CD4-positive, alpha-beta T cell treated with Interleukin-17A for 1 hour (primary cell): ENCODE results near the gene CFAP43.

Experiments
- DNase-seq: peaks from one replicate; pipeline ENCODE4 v3.0.0-alpha.2; 2020

Gene CFAP43, protein sequence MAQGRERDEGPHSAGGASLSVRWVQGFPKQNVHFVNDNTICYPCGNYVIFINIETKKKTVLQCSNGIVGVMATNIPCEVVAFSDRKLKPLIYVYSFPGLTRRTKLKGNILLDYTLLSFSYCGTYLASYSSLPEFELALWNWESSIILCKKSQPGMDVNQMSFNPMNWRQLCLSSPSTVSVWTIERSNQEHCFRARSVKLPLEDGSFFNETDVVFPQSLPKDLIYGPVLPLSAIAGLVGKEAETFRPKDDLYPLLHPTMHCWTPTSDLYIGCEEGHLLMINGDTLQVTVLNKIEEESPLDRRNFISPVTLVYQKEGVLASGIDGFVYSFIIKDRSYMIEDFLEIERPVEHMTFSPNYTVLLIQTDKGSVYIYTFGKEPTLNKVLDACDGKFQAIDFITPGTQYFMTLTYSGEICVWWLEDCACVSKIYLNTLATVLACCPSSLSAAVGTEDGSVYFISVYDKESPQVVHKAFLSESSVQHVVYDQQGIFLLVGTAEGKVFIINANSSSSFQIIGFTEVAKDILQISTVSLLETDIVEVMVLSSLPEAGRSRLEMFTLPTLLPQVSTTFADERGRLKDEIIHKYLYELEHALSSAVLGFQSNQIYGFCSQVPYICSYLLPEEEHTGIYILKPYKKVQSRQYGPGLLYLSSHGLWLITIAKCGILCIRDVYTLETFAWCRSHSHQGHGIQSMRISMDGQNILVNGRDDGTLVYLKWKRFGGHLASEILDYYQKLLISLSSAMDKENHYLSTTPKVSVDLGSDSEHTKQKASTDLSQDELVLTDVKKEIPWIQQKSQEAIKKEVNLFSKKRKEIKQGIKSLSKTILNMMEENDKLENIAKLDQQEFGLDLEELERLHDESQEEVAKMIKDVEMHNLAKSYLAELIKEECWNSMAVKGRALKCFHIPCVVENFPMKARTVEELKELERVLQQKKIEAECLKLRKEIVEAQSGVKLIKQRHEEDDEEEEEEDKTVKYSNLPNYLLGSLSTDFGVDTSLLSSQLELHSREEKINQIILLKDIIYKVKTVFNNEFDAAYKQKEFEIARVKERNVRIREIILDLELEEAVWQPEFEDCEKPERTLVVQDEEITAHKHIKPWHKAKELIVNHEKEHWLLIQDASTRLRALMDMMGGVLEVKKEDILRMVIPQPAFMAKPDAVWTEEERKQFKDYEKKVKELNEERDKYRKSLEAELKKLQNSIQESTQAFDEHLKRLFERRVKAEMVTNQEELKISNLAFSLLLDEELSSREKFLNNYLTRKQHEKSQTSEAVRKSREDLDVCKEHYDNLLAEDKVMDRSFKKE (N-terminal part only)

DNA sequence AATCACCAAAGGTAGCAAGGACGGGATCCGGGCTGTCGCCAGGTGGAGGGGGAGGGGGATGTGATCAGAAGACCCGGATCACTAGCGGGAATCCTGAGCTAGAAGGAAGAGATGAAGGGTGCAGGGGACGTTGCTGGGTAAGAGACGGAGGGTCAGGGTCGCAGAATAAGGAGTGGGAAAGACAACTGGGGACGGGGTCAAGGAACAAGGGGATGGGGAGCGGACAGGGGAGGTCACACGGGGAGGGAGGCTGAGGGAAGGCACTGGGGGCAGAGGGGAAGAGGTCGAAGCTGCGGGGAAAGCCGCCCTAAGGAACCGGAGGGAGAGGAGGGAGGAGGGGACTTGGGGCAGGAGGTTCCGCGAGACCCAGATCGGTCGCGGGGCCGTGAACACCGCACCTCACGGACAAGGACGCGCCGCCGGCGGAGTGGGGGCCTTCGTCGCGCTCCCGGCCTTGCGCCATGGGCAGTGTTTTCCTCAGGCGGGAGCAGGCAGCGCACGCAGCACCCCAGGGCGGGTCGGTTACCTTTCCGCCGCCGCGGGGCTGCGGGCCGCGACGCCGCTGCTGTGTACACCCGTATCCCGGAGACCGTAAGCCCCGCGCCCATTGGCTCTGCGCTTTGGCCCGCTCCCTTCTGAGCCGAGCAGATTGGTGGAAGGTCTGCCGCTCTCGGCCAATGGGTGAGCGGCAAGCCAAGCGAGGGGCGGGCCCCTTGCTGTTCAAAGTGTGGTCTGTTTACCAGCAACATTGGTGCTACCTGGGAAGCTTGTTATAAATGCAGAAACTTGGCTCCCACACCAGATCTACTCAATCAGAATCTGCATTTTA, at the start of gene CFAP43:
Gene CFAP43, minus strand, starts transcription at position 581 of the 829 bp plus-strand sequence. Its CDS starts 118 bp downstream, at position 463.
- DNase-seq = peak; percentile 99

DNA sequence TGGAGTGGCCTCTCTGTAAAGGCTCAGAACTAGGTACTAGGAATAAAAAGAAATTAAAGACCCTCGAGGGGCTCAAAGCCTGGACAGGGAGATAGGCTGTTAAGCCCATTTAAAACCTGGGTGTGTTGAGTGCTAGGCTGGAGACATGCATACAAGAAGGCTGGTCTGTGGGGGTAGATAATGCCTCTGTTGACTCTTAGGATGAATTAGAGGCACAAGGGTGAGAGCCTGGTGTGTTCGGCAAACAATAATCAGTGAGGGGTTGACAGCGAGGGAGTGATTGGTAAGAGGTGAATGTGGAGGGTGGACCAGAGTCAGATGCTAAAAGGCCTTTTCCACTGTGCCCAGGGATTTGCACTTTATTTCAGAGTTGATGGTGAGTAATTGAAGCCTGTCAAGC, 49.5 kb upstream of the CFAP43 start:
- no peak for DNase-seq

DNA sequence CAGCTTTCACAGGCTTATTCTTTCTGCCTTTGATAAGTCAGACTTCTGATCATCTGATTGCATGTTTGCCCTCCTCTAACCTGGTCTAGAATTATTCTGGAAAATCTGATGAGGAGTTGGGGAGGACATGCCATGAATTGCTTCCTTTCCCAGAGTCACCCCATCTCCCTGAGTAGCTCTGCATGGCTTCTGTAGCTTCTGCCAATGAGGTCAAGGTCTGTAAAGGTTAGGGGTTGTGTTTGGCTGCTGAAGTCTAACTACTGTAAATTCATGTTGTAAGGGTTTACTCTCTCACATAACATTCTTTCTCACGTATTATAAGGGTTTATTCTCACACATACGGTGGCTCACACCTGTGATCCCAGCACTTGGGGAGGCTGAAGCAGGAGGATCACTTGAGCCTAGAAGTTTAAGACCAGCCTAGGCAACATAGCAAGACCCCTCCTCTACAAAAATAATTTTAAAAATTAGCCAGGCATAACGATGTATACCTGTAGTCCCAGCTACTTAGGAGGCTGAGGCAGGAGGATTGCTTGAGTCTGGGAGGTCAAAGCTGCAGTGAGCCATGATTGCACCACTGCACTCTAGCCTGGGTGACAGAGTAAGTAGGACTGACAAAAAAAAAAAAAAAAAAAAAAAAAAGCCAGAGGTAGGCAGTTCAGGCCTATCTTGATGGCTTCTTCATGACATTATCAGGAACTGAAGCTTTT, 47.5 kb upstream of the CFAP43 start:
- no peak for DNase-seq

DNA sequence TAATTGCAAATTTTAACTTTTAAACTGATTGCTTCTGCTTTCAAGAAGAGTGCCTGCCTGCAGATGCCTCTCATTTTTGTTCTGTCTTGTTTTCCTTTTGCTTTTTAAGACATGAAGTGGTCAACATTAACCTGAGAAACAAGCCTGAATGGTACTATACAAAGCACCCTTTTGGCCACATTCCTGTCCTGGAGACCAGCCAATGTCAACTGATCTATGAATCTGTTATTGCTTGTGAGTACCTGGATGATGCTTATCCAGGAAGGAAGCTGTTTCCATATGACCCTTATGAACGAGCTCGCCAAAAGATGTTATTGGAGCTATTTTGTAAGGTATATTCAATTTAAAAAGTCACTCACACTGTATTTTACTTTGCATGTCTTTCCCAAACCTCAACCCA, 45.6 kb upstream of the CFAP43 start:
- DNase-seq = no peak

DNA sequence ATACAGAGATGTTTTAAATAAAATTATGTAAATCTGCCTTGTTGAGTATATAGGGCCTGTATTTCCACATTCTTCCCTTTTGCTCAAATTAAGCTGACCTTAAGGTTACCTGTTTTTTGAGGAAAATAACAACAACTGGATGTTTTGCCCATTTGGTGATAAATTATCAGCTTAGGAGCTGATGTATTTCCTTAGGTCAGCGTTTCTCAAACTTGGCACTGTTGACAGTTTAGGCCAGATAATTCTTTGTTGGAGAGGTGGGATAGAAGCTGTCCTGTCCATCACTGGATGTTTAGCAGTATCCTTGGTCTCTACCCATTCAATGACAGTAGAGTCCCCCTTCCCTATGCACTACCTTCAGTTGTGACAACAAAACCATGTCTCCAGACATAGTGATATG, 44.0 kb upstream of the CFAP43 start:
- no peak for DNase-seq

DNA sequence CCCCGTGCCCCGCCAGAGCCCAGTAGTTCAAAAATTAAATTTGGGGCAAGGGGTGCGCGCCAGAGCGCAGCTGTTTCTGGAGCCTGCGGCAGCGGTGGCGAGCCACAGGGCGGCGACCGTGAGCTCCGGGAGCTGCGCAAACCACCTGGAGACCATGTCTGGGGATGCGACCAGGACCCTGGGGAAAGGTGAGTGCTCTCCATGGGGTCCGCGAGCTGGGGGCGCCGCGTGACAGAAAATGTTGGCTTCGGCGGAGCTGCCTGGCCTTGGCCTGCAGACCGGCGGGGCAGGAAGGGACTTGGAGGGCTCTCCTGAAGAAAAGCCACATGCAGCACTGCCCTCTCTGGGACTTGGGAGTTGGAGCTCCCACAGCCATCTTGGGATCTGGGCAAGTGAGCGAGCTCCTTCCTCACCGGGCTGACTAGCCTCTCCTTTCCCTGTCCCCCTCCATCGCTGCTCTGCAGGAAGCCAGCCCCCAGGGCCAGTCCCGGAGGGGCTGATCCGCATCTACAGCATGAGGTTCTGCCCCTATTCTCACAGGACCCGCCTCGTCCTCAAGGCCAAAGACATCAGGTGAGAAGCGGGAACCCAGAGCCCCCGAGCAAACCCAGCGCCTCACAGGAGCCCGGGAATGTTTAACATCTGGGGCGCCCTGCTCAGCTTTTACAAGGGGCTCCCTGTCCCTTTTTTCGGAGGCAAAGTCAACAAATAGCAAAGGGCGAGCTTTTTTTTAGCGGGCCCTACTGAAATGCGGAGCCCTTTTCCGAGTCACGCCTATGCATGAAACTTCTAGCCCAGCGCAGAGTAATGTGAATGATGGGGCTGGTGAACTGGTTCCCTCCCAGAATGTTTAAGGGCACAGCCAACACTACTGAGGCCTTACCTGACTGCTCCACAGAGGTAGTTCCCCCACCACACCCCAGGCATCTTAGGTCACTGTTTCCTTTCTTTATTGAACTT, 42.9 kb upstream of the CFAP43 start:
- DNase-seq = peak; percentile 41

DNA sequence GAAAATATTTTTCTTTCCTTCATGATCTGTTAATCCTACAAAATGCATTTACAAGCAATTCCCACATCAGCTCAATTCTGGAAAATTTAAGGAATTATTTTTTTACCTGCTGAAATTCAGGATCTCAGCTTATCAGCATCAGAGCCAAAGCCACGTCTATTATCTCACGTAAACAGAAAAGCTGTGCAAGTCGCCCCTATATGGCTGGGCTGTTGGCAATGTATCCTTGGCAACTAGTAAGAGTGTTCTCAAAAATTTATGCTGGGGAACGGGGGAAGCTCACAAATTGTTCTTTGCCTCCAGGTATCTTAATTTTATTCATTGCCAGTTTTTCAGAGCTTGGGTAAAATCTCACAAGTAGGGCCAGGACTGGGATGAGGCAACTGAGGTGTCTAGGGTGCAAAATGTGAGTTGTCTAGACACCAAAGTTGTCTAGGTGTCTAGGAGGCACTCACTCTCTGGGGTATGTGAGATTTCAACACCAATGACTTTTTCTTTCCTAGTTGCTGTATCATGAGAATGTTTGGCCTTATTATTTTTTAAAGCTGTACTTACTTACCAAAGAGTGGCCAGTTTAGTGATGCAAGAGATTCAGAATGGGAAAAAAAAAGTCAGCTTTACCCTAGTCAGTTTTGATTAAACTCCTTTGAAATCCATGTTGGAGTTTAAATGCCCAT, 41.9 kb upstream of the CFAP43 start:
- no peak for DNase-seq

DNA sequence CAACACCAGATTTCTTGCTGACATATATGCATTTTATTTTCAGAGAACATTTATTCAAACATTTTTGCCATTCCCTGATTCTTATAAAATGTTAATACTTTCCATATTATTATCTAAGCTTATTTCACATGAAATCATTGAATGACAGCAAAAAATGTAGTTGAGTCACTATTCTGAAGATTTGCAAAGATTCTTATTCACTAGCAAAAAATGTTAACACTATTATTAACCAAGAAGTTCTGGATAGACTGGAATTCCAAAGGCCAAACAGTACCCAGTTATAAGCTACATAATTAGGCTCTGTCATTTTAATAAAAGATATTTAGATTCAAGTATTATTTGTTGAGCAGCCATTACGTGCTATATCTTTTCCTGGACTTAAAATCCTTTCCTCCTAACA, 41.1 kb upstream of the CFAP43 start:
- no peak for DNase-seq

DNA sequence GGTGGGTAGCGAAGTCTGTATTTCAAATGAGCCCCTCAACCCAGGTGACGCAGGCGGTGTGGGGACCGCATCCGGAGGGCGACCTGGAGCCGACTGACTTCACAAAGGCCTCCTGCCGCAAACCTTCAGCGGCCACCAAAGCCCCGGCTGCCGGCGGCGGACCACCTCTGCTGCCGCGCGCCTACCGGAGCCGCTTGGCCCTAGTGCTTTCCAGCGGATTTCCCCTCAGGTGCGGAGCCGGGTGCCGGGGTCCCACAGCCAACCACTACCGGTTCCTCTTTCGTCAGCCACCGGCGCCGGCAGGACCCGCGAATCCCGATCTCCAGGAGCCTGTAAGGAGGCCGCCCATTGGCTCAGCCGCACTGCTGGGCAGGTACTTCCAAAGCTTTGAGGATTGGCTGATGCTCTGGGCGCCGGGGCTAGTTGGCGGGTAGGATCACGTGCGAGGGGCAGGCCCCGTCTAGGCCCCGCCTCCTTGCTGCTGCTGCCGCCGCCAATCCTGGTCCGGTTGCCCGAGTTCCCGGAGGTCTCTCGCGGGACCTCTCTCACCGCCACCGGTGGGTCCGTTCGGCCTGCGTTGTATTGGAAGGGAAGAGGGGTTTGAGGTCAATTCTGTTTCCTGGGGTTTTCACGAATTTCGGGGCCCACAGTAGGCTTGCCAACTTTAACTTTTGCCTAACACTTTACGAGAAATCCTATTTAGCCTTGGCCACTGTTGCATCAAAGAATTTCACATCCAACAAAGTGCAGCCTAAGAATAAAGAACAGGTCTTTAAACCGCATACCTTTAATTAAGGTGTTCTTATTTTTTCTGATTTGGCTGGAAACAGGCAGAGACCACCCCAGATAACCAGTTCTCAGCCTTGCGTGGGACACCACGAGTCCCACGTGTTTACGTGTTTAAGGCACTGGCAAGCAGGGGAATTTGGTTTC, 36.8 kb upstream of the CFAP43 start, which contains the start of gene GSTO2:
Gene GSTO2, plus strand, starts transcription at position 472 of the 933 bp plus-strand sequence. CDS start 5,732 bp downstream, outside the sequence.
- DNase-seq = peak; percentile 99

DNA sequence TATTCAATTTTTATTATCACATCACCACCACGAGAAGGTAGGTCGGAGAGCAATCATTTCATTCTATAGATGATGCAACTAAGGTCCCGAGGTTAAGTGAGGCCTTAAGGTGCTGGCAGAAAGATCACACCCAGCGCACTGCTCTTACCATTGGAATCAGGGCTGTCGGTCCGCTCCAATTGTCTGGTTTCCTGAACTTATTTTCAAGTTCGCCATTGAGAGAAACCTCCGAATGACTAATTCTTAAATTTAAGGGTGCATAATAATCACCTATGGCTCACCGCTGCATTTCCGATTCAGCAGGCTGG, 36.2 kb upstream of the CFAP43 start:
- DNase-seq = no peak

DNA sequence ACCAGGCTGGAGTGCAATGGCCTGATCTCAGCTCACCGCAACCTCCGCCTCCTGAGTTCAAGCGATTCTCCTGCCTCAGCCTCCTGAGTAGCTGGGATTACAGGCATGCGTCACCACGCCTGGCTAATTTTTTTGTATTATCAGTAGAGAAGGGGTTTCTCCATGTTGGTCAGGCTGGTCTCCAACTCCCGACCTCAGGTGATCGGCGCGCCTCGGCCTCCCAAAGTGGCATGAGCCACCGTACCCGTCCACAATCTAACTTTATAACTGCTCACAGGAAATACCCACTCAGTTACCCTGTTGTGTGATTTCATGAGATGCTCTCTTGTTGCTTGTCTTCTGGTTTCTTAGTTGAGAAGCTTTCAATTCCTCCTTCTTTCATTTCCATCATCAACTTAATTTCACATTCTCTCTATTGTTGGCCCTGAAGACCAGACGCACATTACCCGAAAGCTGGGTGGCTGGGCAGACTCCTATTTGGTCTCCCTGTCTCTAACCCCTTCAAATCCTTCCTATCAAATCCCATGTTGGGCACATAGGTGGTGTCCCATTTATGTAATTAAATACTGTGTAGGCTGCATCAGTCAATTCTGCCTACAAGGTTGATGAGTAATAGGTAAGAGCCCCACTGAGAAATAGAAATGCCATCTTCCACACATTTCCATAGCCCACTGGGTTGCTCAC, 35.7 kb upstream of the CFAP43 start:
- no peak for DNase-seq

DNA sequence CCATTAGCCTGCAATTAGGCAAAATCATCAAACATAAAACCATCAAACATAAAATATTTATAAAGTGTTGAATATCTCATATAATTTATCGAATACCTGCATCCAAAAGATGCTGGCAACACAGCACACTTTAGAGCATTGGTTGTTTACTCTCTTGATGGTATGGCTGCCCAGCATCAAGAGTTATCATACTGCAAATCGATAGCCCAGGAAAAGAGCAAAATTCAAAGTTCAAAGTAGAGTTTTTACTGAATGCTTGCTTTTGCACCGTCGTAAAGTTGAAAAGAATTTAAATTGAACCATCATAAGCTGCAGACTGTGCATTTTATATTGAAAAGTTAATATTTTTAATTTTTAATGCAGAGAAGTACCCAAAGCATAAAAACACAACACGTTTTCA, 32.6 kb upstream of the CFAP43 start:
- no peak for DNase-seq

DNA sequence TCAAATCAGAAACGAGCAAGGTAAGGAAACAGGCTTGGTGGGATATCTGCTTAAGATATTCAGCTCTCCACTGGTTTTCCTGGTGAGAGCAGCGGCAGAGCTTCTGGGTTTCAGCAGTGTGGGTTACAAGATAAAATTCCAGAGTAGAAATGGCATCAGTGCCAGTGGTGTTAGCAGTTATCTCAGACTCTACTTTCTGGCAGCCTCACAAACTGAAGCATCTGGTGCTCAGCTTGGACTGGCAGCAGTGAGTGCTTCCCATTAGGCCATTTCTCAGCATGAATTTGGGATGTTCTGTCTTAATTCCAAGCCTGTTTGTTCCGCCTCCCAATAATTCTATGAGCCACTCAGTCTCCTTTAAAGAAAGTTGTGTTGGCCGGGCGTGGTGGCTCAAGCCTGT, 29.9 kb upstream of the CFAP43 start:
- no peak for DNase-seq

DNA sequence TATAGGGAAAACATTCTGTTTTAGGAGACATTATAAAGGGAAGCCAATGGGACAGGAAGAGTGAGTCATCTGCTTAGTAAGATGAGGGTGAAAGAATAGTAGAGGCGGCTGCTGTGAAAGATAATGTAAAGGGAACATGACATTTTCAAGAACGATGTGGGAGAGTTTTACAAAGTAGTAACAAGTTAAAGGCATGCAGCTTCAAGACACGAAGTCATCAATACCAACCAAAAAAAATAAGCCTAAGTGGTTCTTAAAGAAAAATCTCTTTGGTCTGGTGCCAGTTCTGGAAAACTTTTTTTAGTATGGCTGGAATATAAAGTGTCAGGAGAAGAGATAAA, 28.6 kb upstream of the CFAP43 start:
- no peak for DNase-seq

DNA sequence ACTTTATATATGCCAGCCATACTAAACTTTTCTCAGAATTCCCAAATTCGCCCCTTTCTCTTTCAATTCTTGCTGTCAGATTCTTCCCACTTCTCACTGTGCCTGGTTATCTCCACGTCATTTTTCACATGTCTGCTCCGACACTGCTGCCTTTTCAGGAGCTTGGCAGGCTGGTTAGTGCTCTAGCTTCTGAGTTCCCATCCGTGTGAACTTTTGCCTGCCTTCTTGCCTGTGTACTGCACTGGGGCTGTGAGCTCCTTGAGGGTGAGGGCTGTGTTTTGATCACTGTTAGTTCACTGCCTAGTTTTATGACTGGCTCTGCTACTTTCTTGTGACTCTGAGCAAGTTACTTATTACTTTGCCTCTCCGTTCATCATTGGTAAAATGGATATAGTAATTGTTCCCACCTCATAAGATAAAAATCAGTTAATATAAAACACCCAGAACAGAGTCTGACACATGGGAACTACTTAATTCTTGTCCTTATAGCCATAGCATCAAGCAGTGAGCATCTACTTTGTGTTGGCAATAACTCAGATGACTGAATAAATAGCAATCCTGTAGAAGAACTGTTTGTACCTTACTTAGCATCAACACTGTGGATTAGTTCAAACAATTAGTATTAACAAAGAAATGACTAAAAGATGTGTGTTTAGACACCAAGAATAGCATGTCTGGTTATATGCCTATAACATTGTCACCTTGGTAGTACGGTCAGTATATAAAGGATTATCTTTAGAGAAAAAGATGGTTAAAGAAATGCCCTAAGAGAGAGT, 28.0 kb upstream of the CFAP43 start:
- DNase-seq = no peak

DNA sequence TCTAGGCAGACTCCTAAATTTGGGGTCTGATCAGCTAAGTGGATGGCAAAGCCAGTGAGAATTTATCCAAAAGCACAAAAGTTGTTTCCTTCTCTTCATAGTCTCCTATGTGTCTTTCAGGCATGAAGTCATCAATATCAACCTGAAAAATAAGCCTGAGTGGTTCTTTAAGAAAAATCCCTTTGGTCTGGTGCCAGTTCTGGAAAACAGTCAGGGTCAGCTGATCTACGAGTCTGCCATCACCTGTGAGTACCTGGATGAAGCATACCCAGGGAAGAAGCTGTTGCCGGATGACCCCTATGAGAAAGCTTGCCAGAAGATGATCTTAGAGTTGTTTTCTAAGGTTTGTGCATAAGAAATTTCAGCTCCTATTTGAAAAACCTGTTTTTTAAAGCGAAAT, 27.3 kb upstream of the CFAP43 start:
- no peak for DNase-seq

DNA sequence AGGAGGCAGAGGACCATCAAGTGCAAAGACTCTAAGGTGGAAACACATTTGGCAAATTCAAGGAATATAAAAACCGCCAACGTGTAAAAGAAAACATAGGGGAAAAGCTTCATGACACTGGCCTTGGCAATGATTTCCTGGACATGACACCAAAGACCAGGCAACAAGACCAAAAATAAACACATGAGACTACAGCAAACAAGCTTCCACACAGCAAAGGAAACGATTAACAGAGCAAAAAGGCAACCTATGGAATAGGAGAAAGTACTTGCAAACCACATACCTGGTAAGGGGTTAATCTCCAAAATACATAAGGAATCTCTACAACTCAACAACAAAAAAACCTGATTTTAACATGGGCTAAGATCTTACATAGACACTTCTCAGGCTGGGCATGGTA, 26.0 kb upstream of the CFAP43 start:
- DNase-seq = no peak
